ENCODE results near the gene TUBB3. TPM values are rescaled to one million over a fixed set of nuclear protein-coding genes. Genes with fewer than 3 reads are reported as not detected.
A peak's percentile ranks its signal among the peaks of the same experiment; 100 is the strongest.

TUBB3 gene
- total RNA-seq, 1 experiment from 2014 or later, result 607 TPM

GRCh38 chr16:89918453-89919347 is 4.4 kb upstream of the TUBB3 start, which contains the start of gene MC1R:
TSS of gene MC1R (plus strand) at chr16:89918862. CDS start at chr16:89919259, 397 bp downstream.
- peak within 1 kb of the TSS; percentile 61 for H3K4me3 ChIP-seq (ENCODE audit: insufficient read depth, low read depth, low read length)
- peaks cover 4% of the 10 kb centered on the region; the same call in 1 of the 2 replicates for H3K27me3 ChIP-seq (ENCODE audit: control insufficient read depth, insufficient read depth, low read length)
- DNase-seq, result peak; percentile 88
- H3K36me3 ChIP-seq (replicated peaks; ENCODE audit: control insufficient read depth, insufficient read depth, low read length), result no peaks in the 10 kb centered on the region; the same call in 1 of the 2 replicates

GRCh38 chr16:89919535-89920406 is 3.4 kb upstream of the TUBB3 start:
- no peaks in the 10 kb centered on the region for H3K36me3 ChIP-seq (replicated peaks; ENCODE audit: control insufficient read depth, insufficient read depth, low read length)
- peaks cover 4% of the 10 kb centered on the region; the same call in 1 of the 2 replicates for H3K27me3 ChIP-seq (ENCODE audit: control insufficient read depth, insufficient read depth, low read length)
- no peak overlapping the region for H3K4me3 ChIP-seq (ENCODE audit: insufficient read depth, low read depth, low read length)
- peak; percentile 41 for DNase-seq

GRCh38 chr16:89920723-89921122 is 2.4 kb upstream of the TUBB3 start:
- H3K27me3 ChIP-seq (ENCODE audit: control insufficient read depth, insufficient read depth, low read length), result peaks cover 4% of the 10 kb centered on the region; the same call in 1 of the 2 replicates
- H3K4me3 ChIP-seq (ENCODE audit: insufficient read depth, low read depth, low read length), result no peak overlapping the region
- no peaks in the 10 kb centered on the region for H3K36me3 ChIP-seq (replicated peaks; ENCODE audit: control insufficient read depth, insufficient read depth, low read length)
- DNase-seq, result peak; percentile 65

GRCh38 chr16:89921131-89921701 is 1.9 kb upstream of the TUBB3 start:
- H3K27me3 ChIP-seq (ENCODE audit: control insufficient read depth, insufficient read depth, low read length), result peaks cover 4% of the 10 kb centered on the region; the same call in 1 of the 2 replicates
- no peaks in the 10 kb centered on the region for H3K36me3 ChIP-seq (replicated peaks; ENCODE audit: control insufficient read depth, insufficient read depth, low read length)
- peak overlapping the region; percentile 77 for H3K4me3 ChIP-seq (ENCODE audit: insufficient read depth, low read depth, low read length)
- DNase-seq, result peak; percentile 65

GRCh38 chr16:89921702-89922476 is 1.3 kb upstream of the TUBB3 start:
- no peaks in the 10 kb centered on the region for H3K36me3 ChIP-seq (replicated peaks; ENCODE audit: control insufficient read depth, insufficient read depth, low read length)
- DNase-seq, result peak; percentile 84

GRCh38 chr16:89922477-89922883 is 662 bp upstream of the TUBB3 start:
- Histone ChIP-seq H3K36me3 (replicated peaks; ENCODE audit: control insufficient read depth, insufficient read depth, low read length) (no peaks in the 10 kb centered on the region), H3K27me3 (ENCODE audit: control insufficient read depth, insufficient read depth, low read length) (peaks cover 4% of the 10 kb centered on the region; the same call in 1 of the 2 replicates), H3K4me3 (ENCODE audit: insufficient read depth, low read depth, low read length) (peak overlapping the region; percentile 77)
- peak; percentile 84 for DNase-seq

More at GRCh38 chr16:89921702-89922476, 1.3 kb upstream of the TUBB3 start:
- peak overlapping the region; percentile 77 for H3K4me3 ChIP-seq (ENCODE audit: insufficient read depth, low read depth, low read length)
- H3K27me3 ChIP-seq (ENCODE audit: control insufficient read depth, insufficient read depth, low read length), result peaks cover 4% of the 10 kb centered on the region; the same call in 1 of the 2 replicates

GRCh38 chr16:89923640-89924296 is 626 bp downstream of the TUBB3 start:
- DNase-seq, result peak; percentile 81

GRCh38 chr16:89924297-89924924 is 1.3 kb downstream of the TUBB3 start:
- H3K4me3 ChIP-seq (ENCODE audit: insufficient read depth, low read depth, low read length), result peak overlapping the region; percentile 69
- peak; percentile 97 for DNase-seq
- no peaks in the 10 kb centered on the region for H3K36me3 ChIP-seq (replicated peaks; ENCODE audit: control insufficient read depth, insufficient read depth, low read length)
- no peaks in the 10 kb centered on the region; the same call in 1 of the 2 replicates for H3K27me3 ChIP-seq (ENCODE audit: control insufficient read depth, insufficient read depth, low read length)

More at GRCh38 chr16:89923640-89924296, 626 bp downstream of the TUBB3 start:
- H3K27me3 ChIP-seq (ENCODE audit: control insufficient read depth, insufficient read depth, low read length), result peaks cover 3% of the 10 kb centered on the region; the same call in 1 of the 2 replicates
- H3K36me3 ChIP-seq (replicated peaks; ENCODE audit: control insufficient read depth, insufficient read depth, low read length), result no peaks in the 10 kb centered on the region
- peak overlapping the region; percentile 69 for H3K4me3 ChIP-seq (ENCODE audit: insufficient read depth, low read depth, low read length)

GRCh38 chr16:89924925-89925307 is 1.8 kb downstream of the TUBB3 start:
- no peak for DNase-seq
- H3K27me3 ChIP-seq (ENCODE audit: control insufficient read depth, insufficient read depth, low read length), result no peaks in the 10 kb centered on the region; the same call in 1 of the 2 replicates
- no peak overlapping the region; the same call in 1 of the 2 replicates for H3K4me3 ChIP-seq (ENCODE audit: insufficient read depth, low read depth, low read length)
- H3K36me3 ChIP-seq (replicated peaks; ENCODE audit: control insufficient read depth, insufficient read depth, low read length), result no peaks in the 10 kb centered on the region

- DNase-seq, result peak; percentile 77
- Histone ChIP-seq H3K27me3 (ENCODE audit: control insufficient read depth, insufficient read depth, low read length) (no peaks in the 10 kb centered on the region; the same call in 1 of the 2 replicates), H3K4me3 (ENCODE audit: insufficient read depth, low read depth, low read length) (peak overlapping the region; percentile 53), H3K36me3 (replicated peaks; ENCODE audit: control insufficient read depth, insufficient read depth, low read length) (no peaks in the 10 kb centered on the region)
Measured at GRCh38 chr16:89925596-89926079, 2.5 kb downstream of the TUBB3 start.

- H3K36me3 ChIP-seq (replicated peaks; ENCODE audit: control insufficient read depth, insufficient read depth, low read length), result peaks cover 10% of the 10 kb centered on the region
- H3K4me3 ChIP-seq (ENCODE audit: insufficient read depth, low read depth, low read length), result no peak overlapping the region
- DNase-seq, result no peak
- H3K27me3 ChIP-seq (ENCODE audit: control insufficient read depth, insufficient read depth, low read length), result no peaks in the 10 kb centered on the region
Measured at GRCh38 chr16:89931305-89931896, 8.3 kb downstream of the TUBB3 start.

- H3K27me3 ChIP-seq (ENCODE audit: control insufficient read depth, insufficient read depth, low read length), result no peaks in the 10 kb centered on the region
- no peak overlapping the region for H3K4me3 ChIP-seq (ENCODE audit: insufficient read depth, low read depth, low read length)
- DNase-seq, result no peak
- H3K36me3 ChIP-seq (replicated peaks; ENCODE audit: control insufficient read depth, insufficient read depth, low read length), result peaks cover 10% of the 10 kb centered on the region
Measured at GRCh38 chr16:89931964-89932363, 8.8 kb downstream of the TUBB3 start.
